T-helper 2 cell treated with Interferon-gamma antibody and Interleukin-4, amounts not matched to agents 5 μg/mL and 100 μg/mL, for 36 hours (primary cell): Measurements from ENCODE around the gene CAMTA2.

Experiments used
- DNase-seq: peaks from one replicate; pipeline ENCODE4 v3.0.0; 2021; ENCODE audit warnings: low spot score
- H3K27ac Mint-ChIP-seq: one replicate; pipeline ENCODE4 v1.8.0; 2021; ENCODE audit warnings: mild to moderate bottlenecking, mixed read lengths
- H3K27me3 Mint-ChIP-seq: one replicate; pipeline ENCODE4 v1.8.0; 2021; ENCODE audit warnings: low read depth, mixed read lengths
- H3K36me3 Mint-ChIP-seq: one replicate; pipeline ENCODE4 v1.8.0; 2021; ENCODE audit warnings: low read depth, mixed read lengths
- H3K4me1 Mint-ChIP-seq: one replicate; pipeline ENCODE4 v1.8.0; 2021; ENCODE audit warnings: low read depth, mixed read lengths
- H3K4me3 Mint-ChIP-seq: one replicate; pipeline ENCODE4 v1.8.0; 2022; ENCODE audit warnings: mild to moderate bottlenecking, moderate library complexity, mixed read lengths
- H3K9me3 Mint-ChIP-seq: one replicate; pipeline ENCODE4 v1.8.0; 2021; ENCODE audit warnings: mixed read lengths

CAMTA2 gene

GRCh38 chr17:4994081-4994595 is 6.7 kb upstream of the CAMTA2 start:
- Mint-ChIP-seq H3K27me3 (no peaks in the 10 kb centered on the region), H3K36me3 (peaks cover 4% of the 10 kb centered on the region), H3K27ac (no peak overlapping the region), H3K4me1 (peaks cover 17% of the 10 kb centered on the region), H3K4me3 (no peak overlapping the region), H3K9me3 (no peaks in the 10 kb centered on the region)
- DNase-seq, result no peak

GRCh38 chr17:4987767-4988567 is 492 bp upstream of the CAMTA2 start:
- no peaks in the 10 kb centered on the region for H3K9me3 Mint-ChIP-seq
- H3K27ac Mint-ChIP-seq, result peak overlapping the region; percentile 85
- no peak for DNase-seq
- peaks cover 16% of the 10 kb centered on the region for H3K36me3 Mint-ChIP-seq
- peaks cover 33% of the 10 kb centered on the region for H3K4me1 Mint-ChIP-seq
- H3K4me3 Mint-ChIP-seq, result peak overlapping the region; percentile 94
- no peaks in the 10 kb centered on the region for H3K27me3 Mint-ChIP-seq

GRCh38 chr17:4986403-4986802 is 1.1 kb downstream of the CAMTA2 start:
- peak; percentile 24 for DNase-seq
- Mint-ChIP-seq H3K4me1 (peaks cover 33% of the 10 kb centered on the region), H3K36me3 (peaks cover 24% of the 10 kb centered on the region)

DNA sequence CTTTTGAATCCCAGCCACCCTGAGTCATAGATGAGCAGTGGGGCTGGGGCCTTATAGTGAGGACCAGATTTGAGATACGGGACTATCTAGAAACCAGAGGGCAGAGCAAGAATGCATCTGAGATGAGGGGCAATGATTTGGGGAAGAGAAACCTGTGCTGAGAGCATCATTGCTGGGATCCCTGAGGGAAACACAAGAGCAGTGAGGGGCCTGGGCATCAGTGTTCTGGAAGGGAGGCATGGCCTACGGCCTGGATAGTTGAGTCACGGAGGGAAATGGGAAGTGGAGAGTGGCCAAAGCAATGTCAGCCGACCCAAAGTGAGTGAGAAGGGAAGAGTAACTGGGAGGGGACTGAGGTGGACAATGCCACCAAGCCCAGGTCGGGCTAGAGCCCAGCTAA is 5.2 kb downstream of the CAMTA2 start:
- Mint-ChIP-seq H3K4me1 (peaks cover 30% of the 10 kb centered on the region), H3K9me3 (no peaks in the 10 kb centered on the region), H3K4me3 (no peak overlapping the region), H3K36me3 (peaks cover 52% of the 10 kb centered on the region), H3K27me3 (no peaks in the 10 kb centered on the region), H3K27ac (peak overlapping the region; percentile 39)
- no peak for DNase-seq

More at GRCh38 chr17:4986403-4986802, 1.1 kb downstream of the CAMTA2 start:
- Mint-ChIP-seq H3K9me3 (no peaks in the 10 kb centered on the region), H3K4me3 (peak overlapping the region; percentile 94), H3K27me3 (no peaks in the 10 kb centered on the region), H3K27ac (peak overlapping the region; percentile 85)

GRCh38 chr17:4980644-4981216 is 6.7 kb downstream of the CAMTA2 start:
- no peak overlapping the region for H3K4me3 Mint-ChIP-seq
- peak; percentile 29 for DNase-seq
- H3K36me3 Mint-ChIP-seq, result peaks cover 56% of the 10 kb centered on the region

DNA sequence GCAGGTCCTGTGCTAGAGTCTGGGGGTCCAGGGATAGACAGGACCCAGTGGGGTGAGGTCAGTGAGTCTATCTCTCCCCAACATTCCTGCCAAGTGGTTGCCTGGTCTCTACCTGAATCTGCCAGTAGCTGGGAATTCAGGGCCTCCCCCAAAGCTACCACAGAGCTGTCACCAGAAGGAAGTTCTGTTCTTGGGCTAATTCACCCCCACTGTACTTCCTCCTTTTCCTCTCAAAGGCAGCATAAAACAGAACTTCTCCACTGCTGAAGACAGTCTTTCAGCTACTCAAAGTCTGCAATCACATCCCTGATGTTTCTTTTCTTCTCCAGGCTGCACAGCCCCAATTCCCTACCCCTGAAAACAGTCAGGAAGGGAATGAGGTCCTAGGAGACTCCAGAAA is 8.7 kb downstream of the CAMTA2 start:
- Mint-ChIP-seq H3K4me1 (peaks cover 14% of the 10 kb centered on the region), H3K36me3 (peaks cover 67% of the 10 kb centered on the region)

More at GRCh38 chr17:4980644-4981216, 6.7 kb downstream of the CAMTA2 start:
- no peaks in the 10 kb centered on the region for H3K27me3 Mint-ChIP-seq
- no peaks in the 10 kb centered on the region for H3K9me3 Mint-ChIP-seq
- peaks cover 20% of the 10 kb centered on the region for H3K4me1 Mint-ChIP-seq
- H3K27ac Mint-ChIP-seq, result peak overlapping the region; percentile 68

DNA sequence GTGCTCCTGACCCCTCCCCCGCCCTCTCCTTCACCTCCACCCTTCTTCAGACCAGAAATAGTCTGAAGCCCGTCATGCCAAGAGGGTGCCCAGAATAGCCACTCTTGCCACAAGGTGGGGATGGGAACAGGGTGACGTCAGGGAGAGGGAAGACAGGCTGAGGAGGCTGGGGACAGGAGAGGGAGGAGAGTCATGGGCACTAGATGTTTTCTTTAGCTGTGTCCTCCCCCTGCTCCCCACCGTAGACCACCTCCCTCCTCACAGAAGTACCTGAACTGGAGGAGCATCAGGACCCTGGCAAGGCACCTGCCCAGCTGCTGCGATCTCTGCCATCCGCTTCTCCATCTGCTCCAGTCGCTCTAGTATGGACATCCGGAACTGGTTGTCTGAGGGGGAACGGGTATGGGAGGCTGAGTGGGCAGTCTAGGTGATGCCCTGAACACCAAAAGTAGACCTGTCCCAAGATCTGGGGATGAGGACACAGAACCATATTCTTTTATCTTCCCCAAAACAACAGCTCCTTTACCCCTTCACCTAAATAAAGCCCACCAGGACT is 13.3 kb downstream of the CAMTA2 start:
- H3K27me3 Mint-ChIP-seq, result no peaks in the 10 kb centered on the region
- H3K4me3 Mint-ChIP-seq, result no peak overlapping the region
- H3K36me3 Mint-ChIP-seq, result peaks cover 63% of the 10 kb centered on the region
- H3K9me3 Mint-ChIP-seq, result no peaks in the 10 kb centered on the region
- peaks cover 2% of the 10 kb centered on the region for H3K4me1 Mint-ChIP-seq
- H3K27ac Mint-ChIP-seq, result no peak overlapping the region
- DNase-seq, result no peak

More for the DNA sequence above, 8.7 kb downstream of the CAMTA2 start:
- no peak overlapping the region for H3K27ac Mint-ChIP-seq
- H3K4me3 Mint-ChIP-seq, result no peak overlapping the region
- no peaks in the 10 kb centered on the region for H3K9me3 Mint-ChIP-seq
- no peak for DNase-seq
- H3K27me3 Mint-ChIP-seq, result no peaks in the 10 kb centered on the region

- no peaks in the 10 kb centered on the region for H3K9me3 Mint-ChIP-seq
- H3K27ac Mint-ChIP-seq, result peak overlapping the region; percentile 43
- peaks cover 2% of the 10 kb centered on the region for H3K4me1 Mint-ChIP-seq
These were observed 14.0 kb downstream of the CAMTA2 start for GRCh38 chr17:4973256-4974114.

GRCh38 chr17:4972752-4973151 is 14.7 kb downstream of the CAMTA2 start:
- peaks cover 53% of the 10 kb centered on the region for H3K36me3 Mint-ChIP-seq
- H3K27me3 Mint-ChIP-seq, result no peaks in the 10 kb centered on the region
- no peak overlapping the region for H3K27ac Mint-ChIP-seq

More at GRCh38 chr17:4973256-4974114, 14.0 kb downstream of the CAMTA2 start:
- no peak for DNase-seq
- no peak overlapping the region for H3K4me3 Mint-ChIP-seq
- peaks cover 59% of the 10 kb centered on the region for H3K36me3 Mint-ChIP-seq
- no peaks in the 10 kb centered on the region for H3K27me3 Mint-ChIP-seq

DNA sequence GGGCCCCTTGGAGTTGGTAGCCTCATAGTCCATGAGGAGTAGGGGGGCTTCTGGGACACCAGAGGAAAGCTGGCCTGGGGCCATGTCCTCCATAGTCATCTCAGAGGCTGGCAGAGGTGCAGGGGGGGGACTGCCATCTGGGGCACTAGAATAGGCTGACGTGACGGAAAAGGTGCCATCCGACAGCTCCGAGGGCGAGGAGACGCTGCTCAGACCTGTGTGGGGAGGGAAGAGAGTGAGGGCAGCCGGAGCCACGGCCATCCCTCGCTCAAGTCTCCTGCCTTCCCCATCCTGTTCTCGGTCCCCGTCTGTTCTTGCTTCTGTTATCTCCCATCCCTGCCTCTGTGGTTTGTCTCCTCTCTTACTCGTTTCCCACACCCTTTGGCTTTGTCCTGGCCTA is 15.2 kb downstream of the CAMTA2 start:
- no peaks in the 10 kb centered on the region for H3K27me3 Mint-ChIP-seq
- no peak for DNase-seq
- no peak overlapping the region for H3K27ac Mint-ChIP-seq
- no peak overlapping the region for H3K4me3 Mint-ChIP-seq
- H3K9me3 Mint-ChIP-seq, result no peaks in the 10 kb centered on the region
- peaks cover 50% of the 10 kb centered on the region for H3K36me3 Mint-ChIP-seq
- peaks cover 2% of the 10 kb centered on the region for H3K4me1 Mint-ChIP-seq

More at GRCh38 chr17:4972752-4973151, 14.7 kb downstream of the CAMTA2 start:
- Mint-ChIP-seq H3K4me3 (no peak overlapping the region), H3K4me1 (peaks cover 2% of the 10 kb centered on the region), H3K9me3 (no peaks in the 10 kb centered on the region)
- DNase-seq, result no peak

GRCh38 chr17:4971826-4972225 is 15.6 kb downstream of the CAMTA2 start:
- H3K9me3 Mint-ChIP-seq, result no peaks in the 10 kb centered on the region
- DNase-seq, result no peak
- no peaks in the 10 kb centered on the region for H3K27me3 Mint-ChIP-seq
- H3K4me1 Mint-ChIP-seq, result peaks cover 2% of the 10 kb centered on the region
- H3K27ac Mint-ChIP-seq, result no peak overlapping the region
- H3K36me3 Mint-ChIP-seq, result peaks cover 45% of the 10 kb centered on the region
- H3K4me3 Mint-ChIP-seq, result no peak overlapping the region

GRCh38 chr17:4970273-4970672 is 17.2 kb downstream of the CAMTA2 start:
- peak overlapping the region; percentile 67 for H3K27ac Mint-ChIP-seq
- peak overlapping the region; percentile 23 for H3K4me3 Mint-ChIP-seq
- H3K4me1 Mint-ChIP-seq, result peaks cover 6% of the 10 kb centered on the region
- H3K36me3 Mint-ChIP-seq, result peaks cover 47% of the 10 kb centered on the region
- no peaks in the 10 kb centered on the region for H3K9me3 Mint-ChIP-seq
- DNase-seq, result no peak
- no peaks in the 10 kb centered on the region for H3K27me3 Mint-ChIP-seq

GRCh38 chr17:4969551-4970173 is 17.8 kb downstream of the CAMTA2 start:
- peaks cover 6% of the 10 kb centered on the region for H3K4me1 Mint-ChIP-seq
- no peaks in the 10 kb centered on the region for H3K27me3 Mint-ChIP-seq
- no peaks in the 10 kb centered on the region for H3K9me3 Mint-ChIP-seq
- H3K27ac Mint-ChIP-seq, result no peak overlapping the region
- H3K4me3 Mint-ChIP-seq, result no peak overlapping the region
- peak; percentile 69 for DNase-seq
- peaks cover 43% of the 10 kb centered on the region for H3K36me3 Mint-ChIP-seq
